Temporal lobe (tissue), 2 donors: Measurements from ENCODE around the gene PITPNM3. TPM values are rescaled to one million over a fixed set of nuclear protein-coding genes. Genes with fewer than 3 reads are reported as not detected.

Experiments
- small RNA-seq: library from RNA; depleted of rRNA; stranded (forward); fragments of <200 nt; gene quantifications from one replicate; pipeline ENCODE3, GENCODE V24; 2014; ENCODE audit warnings: low replicate concordance
- total RNA-seq: library from RNA; depleted of rRNA; stranded (reverse); fragments of >200 nt; gene quantifications from one replicate; pipeline ENCODE4 v1.2.3, GENCODE V29; 2014

The PITPNM3 gene
- total RNA-seq, 1 donor from 2014 or later, result 9.6 TPM

Small RNAs within 50 kb of the gene (small RNA-seq; reads per million reads assigned to genes)
- gene RF00017, result not detected
- not detected for gene RNA5SP435

Other genes starting within 250 kb of the PITPNM3 start
- not detected for gene AIPL1, start 121.4 kb downstream of the PITPNM3 start, total RNA-seq
- 3.4 TPM for gene PIMREG, start 112.1 kb downstream of the PITPNM3 start, total RNA-seq
- 30.7 TPM for gene KIAA0753, start 84.2 kb upstream of the PITPNM3 start, total RNA-seq
- gene TXNDC17, start 84.5 kb upstream of the PITPNM3 start, total RNA-seq, result 15.2 TPM
- gene MED31, start 95.0 kb upstream of the PITPNM3 start, total RNA-seq, result 9.1 TPM
- 3.2 TPM for gene C17orf100, start 95.2 kb upstream of the PITPNM3 start, total RNA-seq
- 0.49 TPM for gene SLC13A5, start 156.8 kb upstream of the PITPNM3 start, total RNA-seq
- 2.2 TPM for gene XAF1, start 199.5 kb upstream of the PITPNM3 start, total RNA-seq
- gene FBXO39, start 219.7 kb upstream of the PITPNM3 start, total RNA-seq, result not detected